Activated gamma-delta T cell treated with anti-CD3 and anti-CD28 coated beads, Interleukin-2, amount 50 U/mL, for 16 hours (primary cell): ENCODE measurements around the gene OR8B8.
"Not testable (repeated sequence)": the region's sequence is repeated elsewhere in the genome, so short reads cannot be mapped to it uniquely, and the experiment has no call there.

Source experiments
- DNase-seq: peaks from one replicate; pipeline ENCODE4 v3.0.0-alpha.2; 2020; ENCODE audit warnings: low read depth

Gene OR8B8

DNA sequence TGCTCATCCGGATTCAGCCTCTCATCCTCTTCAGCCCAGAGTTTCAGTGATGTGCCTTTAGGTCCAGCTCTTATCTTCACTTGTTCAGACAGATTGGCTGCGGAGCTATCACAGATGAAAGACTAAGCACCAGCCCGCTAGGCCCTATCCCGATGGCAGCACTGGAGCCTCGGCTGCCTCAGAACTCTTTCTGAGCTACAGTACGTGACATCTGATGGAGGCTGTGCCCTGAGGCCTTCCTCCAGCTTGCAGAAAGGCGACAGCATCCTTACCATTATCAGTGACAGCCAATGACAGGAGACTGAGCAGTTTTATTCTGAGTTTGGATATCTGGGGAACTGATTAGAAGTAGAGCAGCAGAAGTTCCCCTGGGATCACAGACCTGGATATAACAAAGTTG is 4.0 kb downstream of the OR8B8 start:
- no peak for DNase-seq

DNA sequence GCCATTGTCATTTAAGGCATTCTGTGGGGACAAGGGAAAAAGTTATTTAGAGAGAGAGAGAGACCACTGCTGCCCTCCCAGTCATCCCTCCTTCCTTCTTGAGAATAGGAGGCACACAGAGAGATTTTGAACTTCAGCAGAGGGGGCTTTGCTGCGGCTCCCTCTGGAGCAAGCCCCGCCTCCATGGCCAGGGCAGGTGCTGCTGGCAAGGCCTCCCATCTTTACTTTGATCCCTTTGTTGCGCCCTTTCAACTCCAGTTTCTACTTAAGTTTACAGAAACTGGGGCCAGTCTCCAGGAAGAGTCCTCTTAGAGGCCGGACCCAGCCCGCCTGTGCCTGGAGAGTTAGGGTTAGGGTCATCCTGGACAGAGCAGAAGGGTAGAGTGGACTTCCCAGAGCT is 4.4 kb downstream of the OR8B8 start:
- no peak for DNase-seq

DNA sequence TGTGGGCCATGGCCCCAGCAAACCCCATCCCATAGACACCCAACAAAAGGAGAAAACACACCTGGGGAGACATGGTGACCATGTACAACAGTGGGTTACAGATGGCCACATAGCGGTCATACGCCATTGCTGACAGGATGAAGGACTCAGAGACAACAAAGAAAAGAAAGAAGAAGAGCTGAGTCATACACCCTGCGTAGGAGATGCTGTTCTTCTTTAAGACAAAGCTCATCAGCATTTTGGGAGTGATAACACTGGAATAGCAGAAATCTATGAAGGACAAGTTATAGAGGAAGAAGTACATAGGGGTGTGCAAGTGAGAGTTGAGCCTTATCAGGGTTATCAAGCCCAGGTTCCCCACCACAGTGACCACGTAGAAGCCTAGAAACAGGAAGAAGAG is 4.9 kb downstream of the OR8B8 start:
- no peak for DNase-seq

DNA sequence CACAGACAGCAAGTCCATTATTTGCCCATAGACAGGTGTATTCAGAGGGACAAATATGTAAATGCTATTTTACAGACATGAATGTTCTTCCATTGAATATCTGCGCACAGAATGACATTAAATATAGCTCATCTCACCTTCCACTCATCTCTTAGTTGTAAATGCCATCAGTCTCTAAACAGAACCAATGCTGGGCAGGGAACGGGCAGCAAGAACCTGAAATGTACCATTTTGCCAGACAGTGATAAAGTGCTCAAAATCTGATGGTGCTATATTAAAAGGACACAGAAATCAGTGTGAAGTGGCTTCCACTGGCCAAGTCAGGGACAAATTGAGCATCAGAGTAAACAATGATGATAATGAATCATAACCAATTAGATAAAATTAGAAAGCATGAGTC is 10.8 kb downstream of the OR8B8 start:
- DNase-seq, result no peak

- no peak for DNase-seq
Observed at GRCh38 chr11:124429599-124429998, 15.9 kb downstream of the OR8B8 start.

GRCh38 chr11:124424384-124424921 is 21.0 kb downstream of the OR8B8 start, which contains the start of gene OR8B4:
Gene OR8B4 (minus strand): TSS chr11:124424871. CDS start chr11:124424871, 0 bp downstream.
- DNase-seq, result no peak

GRCh38 chr11:124421043-124421442 is 24.5 kb downstream of the OR8B8 start:
- no peak for DNase-seq

DNA sequence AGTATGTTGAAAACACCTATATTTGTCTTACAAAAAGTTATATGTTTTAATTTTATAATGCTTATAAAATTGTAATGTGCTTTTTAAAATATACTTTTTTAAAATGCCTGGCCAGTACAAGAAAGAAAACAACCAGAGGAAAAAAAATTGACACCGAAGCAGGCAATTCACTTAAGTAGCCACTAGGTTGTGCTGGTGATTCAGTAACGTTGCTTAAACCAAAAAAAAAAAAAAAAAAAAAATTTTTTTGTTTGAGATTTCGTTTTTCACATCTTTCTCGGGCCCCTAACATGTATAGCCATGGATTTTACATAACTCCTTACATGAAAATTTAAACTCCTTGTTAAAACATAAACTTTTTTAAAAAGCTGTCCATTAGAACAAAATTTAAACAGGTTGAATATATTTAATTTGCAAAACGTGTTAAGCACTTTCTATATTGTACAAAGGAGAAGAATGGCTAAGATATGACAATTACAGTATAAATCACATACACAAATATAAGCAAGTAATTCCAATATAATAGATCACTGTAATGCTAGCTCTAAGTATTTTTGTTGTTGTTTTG is 30.1 kb downstream of the OR8B8 start:
- DNase-seq, result no peak

GRCh38 chr11:124409906-124410305 is 35.6 kb downstream of the OR8B8 start:
- no peak for DNase-seq

- no peak for DNase-seq
Observed at GRCh38 chr11:124405581-124405980, 39.9 kb downstream of the OR8B8 start.

DNA sequence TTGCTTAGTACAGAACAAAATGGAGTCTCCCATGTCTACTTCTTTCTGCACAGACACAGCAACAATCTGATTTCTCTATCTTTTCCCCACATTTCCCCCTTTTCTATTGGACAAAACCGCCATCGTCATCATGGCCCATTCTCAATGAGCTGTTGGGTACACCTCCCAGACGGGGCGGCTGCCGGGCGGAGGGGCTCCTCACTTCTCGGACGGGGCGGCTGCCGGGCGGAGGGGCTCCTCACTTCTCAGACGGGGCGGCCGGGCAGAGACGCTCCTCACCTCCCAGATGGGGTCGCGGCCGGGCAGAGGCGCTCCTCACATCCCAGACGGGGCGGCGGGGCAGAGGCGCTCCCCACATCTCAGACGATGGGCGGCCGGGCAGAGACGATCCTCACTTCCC is 42.3 kb downstream of the OR8B8 start:
- not testable (repeated sequence) for DNase-seq

DNA sequence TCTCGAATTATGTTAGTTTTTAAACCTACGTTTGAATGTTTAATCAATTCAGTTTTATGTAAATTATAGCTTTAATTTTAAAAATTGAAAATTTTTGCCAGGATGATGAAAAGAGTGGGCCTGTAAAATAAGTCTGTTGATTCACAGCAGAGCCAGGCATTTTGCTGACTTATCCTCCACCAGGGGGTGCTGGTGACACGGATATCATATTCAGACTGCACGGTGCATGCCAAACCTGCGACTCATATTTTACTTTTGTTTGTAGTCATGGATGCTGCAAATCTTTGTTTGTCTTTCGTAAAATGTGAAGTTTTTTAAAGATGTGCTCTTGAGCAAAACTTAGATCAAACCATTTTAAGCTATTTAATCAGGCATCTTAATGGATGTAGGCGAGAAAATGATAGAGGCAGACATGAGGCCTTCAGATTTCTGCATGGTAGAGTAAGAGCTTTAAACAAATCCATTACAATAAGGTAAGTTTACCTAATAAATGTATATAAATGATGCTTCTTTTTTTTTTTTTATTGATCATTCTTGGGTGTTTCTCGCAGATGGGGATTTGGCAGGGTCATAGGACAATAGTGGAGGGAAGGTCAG is 43.1 kb downstream of the OR8B8 start:
- no peak for DNase-seq

- no peak for DNase-seq
Observed at GRCh38 chr11:124398924-124399323, 46.6 kb downstream of the OR8B8 start, which contains the start of gene OR8B3. Gene OR8B3 (minus strand): TSS chr11:124399024. CDS start chr11:124397351, 1,673 bp downstream.

DNA sequence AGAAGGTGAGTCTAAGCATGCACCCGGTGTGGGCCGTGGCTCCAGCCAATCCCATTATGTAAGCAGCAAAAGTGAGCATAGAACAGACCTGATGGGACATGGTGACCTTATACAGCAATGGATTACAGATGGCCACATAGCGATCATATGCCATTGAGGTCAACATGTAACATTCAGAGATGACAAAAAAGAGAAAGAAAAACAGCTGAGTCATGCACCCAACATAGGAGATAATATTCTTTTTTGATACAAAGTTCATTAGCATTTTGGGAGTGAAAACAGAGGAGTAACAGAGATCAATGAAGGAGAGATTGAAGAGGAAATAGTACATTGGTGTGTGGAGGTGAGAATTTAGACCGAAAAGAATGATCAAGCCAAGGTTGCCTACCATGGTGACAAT is 48.6 kb downstream of the OR8B8 start:
- DNase-seq, result not testable (repeated sequence)

- DNase-seq, result no peak
Observed at GRCh38 chr11:124394408-124394807, 51.1 kb downstream of the OR8B8 start.
